Activated T-cell treated with anti-CD3 and anti-CD28 coated beads for 48 hours (primary cell): ENCODE measurements around the gene KCNK15.

Experiments
- DNase-seq: peaks from one replicate; pipeline ENCODE4 v3.0.0-alpha.2; 2020; ENCODE audit warnings: low read depth

Gene KCNK15

GRCh38 chr20:44736170-44737021 is 9.3 kb upstream of the KCNK15 start:
- DNase-seq: no peak

- DNase-seq: no peak
Measured at GRCh38 chr20:44737116-44737515, 8.5 kb upstream of the KCNK15 start.

GRCh38 chr20:44738813-44739477 is 6.7 kb upstream of the KCNK15 start:
- DNase-seq: peak; percentile 29

- no peak for DNase-seq
Measured at GRCh38 chr20:44739942-44740341, 5.7 kb upstream of the KCNK15 start.

GRCh38 chr20:44742304-44743079 is 3.2 kb upstream of the KCNK15 start:
- no peak for DNase-seq

GRCh38 chr20:44743080-44743701 is 2.5 kb upstream of the KCNK15 start:
- DNase-seq: no peak

- DNase-seq: no peak
Measured at GRCh38 chr20:44743916-44744655, 1.6 kb upstream of the KCNK15 start.

GRCh38 chr20:44745122-44745597 is 505 bp upstream of the KCNK15 start:
- no peak for DNase-seq

GRCh38 chr20:44746367-44747165 is 901 bp downstream of the KCNK15 start:
- DNase-seq: no peak

GRCh38 chr20:44747166-44748004 is 1.7 kb downstream of the KCNK15 start:
- DNase-seq: peak; percentile 58

- DNase-seq: no peak
Measured at GRCh38 chr20:44748005-44748370, 2.3 kb downstream of the KCNK15 start.

- DNase-seq: no peak
Measured at GRCh38 chr20:44750081-44750805, 4.6 kb downstream of the KCNK15 start.

GRCh38 chr20:44752099-44752931 is 6.7 kb downstream of the KCNK15 start:
- no peak for DNase-seq

- DNase-seq: no peak
Measured at GRCh38 chr20:44754554-44754953, 8.9 kb downstream of the KCNK15 start.

GRCh38 chr20:44756011-44756688 is 10.5 kb downstream of the KCNK15 start:
- DNase-seq: no peak

- DNase-seq: no peak
Measured at GRCh38 chr20:44756956-44757355, 11.3 kb downstream of the KCNK15 start.
